ENCODE measurements around the gene ANKRD60.

Gene ANKRD60

DNA sequence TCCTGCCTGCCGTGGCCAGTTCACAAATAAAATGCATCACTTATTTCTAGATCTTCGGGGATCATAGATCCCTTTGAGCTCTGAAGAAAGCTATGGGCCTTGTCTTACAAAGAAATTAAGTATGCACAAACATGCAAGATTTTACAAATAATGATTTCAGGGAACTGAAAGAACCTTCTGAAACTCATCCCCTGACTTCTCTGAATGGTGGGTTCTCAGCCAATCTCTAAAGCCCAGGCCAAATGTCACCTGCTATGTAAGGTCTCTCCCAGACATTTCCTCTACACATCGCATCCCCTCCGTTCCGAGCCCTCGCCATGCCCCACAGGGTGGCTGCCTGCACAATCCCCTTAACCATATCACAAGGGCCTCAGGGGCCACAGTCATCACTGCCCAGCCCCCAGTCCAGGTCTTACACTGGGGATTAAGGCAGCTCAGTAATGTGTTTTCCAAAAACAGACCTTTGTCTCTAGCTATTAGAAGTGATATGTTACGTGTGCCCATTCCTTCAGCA lies 16.1 kb upstream of the ANKRD60 start:
- no peak for DNase-seq

DNA sequence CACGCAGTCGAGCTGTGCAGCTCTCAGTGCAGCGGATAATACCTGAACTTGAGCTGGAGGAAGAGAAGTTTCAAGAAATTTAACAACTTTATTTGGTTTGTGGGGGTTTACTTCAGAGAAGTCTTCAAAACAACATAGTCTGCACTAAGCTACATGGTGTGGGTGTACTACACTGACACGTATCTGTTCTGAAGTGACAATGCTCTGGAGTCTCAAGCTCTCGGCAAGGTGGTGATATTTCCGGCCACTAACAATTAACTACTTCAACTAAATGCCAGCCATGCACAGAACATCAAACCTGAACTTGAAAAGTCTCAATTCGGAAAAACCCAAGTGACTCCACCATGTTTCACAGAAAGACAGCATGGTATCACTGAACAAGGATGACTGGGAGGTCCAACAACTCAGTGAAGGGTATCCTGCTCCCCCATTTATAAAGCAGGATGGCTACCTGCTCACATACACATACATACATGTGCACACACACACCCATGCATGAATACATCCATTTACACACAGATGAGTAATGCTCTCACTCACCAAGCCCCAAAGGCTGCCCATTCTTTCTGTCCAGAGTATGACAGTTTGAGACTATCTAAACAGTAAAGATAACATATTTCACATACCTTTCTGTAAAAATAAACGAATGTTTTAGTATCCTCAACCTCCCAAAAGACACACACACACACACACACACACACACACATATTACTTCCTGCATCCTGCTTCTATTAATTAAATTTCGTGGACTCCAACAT lies 15.4 kb upstream of the ANKRD60 start:
- no peak for DNase-seq

DNA sequence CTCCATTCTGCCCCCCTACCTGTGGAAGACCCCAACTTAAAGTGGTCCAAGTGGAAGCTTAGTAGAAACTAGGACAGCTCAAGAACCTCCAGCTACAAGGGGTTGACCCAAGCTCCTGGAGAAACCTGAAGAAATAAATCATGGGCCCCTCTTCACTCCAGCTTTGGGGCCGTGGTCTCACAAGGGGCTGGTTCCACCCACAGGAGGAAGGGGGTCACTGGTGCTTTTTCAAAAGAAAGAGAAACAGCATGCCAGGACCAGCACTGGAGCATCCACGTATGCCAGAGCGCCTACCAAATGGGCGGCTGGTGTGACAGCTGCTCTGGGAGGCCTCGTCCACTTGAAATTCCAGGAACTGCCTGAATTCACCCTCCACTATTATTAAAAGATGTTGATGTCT lies 14.4 kb upstream of the ANKRD60 start:
- no peak for DNase-seq

DNA sequence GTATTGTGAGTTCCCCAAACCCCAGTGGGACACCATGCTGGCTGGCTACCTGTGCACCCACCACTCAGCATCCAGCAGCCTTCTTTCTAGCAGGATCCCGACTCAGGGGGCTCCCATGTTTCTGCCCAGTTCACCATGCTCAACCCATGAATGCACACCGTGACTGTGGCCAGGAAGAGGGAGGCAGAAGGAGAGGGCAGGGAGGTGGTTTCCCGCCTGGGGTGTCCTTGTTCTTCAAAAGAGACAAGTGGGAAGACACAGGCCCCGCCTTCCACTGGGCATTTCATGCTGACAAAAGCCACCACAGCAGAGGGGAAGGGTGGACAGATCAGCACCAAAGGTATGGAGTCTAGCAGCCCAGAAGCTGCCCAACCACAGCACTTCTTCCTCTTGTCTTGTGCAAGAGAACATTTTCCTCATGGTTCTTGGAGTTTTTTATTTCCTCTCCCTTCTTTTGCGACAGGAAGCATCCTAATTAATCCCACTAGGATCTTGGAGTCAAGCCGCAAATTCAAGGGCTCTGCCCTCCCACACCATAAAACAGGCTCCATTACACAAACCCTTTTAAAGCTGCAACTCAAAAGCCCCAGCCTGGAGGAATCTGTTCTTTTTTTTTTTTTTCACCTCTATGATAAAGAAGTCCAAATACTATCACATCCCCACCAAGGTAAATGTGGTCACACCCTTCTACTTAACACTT lies 13.5 kb upstream of the ANKRD60 start:
- no peak for DNase-seq

DNA sequence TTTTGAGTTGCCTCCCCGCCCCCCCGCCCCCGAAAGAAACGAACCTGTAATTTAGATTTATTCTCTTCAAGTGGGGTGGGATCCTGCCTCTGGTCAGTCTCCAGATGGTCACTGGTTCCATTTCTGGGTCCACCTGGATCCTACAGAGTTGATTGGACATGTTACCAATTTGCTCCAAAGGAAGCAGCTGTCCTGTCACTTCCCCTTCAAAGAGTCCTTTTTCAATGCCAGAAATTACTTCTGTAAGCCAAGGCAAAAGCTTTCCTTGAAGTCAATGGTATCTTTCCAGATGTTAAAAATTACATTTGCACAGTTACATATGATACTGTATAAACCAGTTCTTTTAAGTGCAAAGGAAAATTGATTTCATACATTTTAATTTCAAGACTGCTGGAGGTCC lies 12.0 kb upstream of the ANKRD60 start:
- no peak for DNase-seq

DNA sequence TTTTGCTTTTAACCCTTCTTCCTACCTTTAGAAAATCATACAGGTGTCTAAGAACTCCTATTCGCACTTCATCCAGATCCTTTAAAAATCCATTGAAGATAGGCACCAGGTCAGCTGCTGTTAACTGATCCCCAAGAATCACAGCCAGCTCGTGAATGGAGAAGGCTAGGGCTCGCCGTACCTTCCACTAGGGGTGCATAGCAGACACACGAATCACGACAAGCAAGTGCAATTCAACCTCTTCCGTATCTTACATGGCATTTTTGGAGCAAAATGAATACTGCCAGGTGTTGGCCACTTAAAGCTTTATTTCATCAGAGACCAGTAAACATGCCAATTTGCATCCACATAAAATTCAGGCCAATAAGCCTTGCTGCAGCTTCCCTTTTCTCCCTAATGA lies 10.8 kb upstream of the ANKRD60 start:
- DNase-seq = no peak

DNA sequence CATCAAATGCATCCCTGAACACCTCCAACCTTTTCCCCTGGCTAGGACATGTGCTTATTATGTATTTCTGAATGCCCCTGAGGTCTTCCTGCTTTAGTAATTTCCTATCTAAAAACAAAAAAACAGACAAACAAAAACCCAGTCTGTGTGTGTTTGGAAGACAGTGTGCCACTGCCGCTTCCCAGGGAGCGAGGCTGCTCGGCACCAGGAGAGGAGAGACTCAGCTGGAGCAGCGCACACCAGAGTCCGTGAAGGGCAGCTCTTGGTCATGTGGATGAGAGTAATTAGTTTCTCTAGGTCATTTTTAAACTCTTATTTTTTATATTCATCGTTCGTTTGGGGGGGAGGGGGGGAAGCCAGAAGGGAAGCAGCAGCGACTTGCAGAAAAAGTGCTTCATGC lies 10.0 kb upstream of the ANKRD60 start:
- no peak for DNase-seq

DNA sequence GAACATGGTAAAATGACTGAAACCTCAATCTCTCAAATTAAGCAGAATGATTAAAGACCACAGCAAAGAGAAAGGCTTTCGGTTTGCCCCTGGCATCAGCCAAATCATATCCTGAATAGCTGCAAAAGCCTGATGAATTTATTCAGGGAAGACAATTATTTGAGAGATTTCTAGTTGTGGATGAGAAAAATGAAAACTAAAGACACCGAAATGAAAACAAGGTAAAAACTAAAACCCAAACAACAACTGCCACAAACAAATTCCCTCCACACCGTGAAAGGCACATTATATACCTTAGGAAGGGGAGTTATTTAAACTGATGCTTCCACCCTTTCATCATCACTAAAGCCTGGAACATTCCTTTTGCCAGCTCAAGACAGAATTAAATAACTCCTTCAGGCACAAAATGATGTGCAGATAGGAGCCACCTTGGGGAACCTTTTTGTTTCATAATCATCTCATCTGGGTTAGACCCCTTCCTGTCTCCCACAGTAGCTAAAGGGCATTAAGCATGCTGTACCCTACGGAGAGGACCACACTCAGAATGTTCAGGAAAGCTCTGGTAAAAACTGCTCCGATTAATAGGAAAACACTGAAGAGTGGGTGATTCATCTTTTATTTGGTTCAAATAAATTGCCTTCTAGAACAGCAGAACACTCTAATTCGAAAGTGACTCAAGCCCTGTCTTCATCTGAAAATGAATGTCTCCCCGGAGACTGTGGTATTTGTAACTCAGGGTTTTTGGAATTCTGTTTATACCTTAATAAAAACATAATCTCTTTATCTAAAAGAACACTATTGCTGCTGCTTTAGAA lies 9.1 kb upstream of the ANKRD60 start:
- no peak for DNase-seq

DNA sequence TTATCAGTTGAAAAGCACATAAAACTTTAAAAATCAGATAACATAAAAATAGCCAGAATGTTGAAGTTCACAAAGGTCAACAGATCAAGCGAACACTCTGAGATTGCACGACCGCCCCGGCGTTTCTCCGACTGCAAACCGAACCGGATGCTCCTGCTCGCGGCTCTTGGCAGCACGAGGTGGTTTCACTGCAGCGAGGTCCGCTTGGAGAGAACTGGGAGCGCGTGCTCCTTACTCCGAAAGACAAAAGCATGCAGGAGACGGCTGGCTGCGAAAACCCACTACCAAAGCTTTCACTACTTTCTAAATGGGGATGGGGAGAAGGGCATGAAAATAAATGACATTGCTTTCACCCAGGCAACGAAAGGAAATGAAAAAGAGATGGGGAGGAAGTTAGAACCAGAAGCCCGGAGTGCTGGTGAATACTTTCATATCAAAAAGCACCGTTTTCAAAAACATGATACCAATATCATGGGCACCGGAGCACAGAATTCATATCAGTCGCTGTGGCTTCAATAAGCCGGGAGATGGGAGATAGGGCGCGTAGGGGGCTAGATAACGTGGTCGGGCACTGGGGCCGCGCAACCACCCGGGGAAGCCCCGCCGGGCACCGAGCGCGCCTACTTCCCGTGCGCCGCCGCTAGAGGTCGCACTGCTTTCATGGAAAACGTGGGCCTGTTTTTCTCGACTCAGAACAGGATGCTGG lies 8.3 kb upstream of the ANKRD60 start:
- DNase-seq = peak; percentile 94

DNA sequence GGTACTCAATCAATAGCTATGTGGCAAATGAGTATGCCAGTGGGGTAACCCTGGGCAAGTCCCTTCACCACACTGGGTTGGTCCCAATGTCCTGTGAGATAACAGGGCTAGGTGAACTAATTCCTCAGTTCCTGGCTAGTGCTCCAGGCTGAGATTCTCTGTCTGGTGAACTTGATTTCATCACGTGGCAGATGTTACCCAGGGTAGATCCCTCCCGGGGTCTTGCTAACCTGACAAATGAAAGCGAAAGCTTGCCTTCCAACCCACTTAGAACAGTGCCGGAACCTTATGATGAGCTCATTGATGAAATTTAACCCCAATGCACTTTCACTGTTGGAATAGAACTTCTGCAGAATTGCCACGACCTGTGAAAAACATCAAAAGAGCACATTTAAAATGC lies 6.6 kb upstream of the ANKRD60 start:
- no peak for DNase-seq

DNA sequence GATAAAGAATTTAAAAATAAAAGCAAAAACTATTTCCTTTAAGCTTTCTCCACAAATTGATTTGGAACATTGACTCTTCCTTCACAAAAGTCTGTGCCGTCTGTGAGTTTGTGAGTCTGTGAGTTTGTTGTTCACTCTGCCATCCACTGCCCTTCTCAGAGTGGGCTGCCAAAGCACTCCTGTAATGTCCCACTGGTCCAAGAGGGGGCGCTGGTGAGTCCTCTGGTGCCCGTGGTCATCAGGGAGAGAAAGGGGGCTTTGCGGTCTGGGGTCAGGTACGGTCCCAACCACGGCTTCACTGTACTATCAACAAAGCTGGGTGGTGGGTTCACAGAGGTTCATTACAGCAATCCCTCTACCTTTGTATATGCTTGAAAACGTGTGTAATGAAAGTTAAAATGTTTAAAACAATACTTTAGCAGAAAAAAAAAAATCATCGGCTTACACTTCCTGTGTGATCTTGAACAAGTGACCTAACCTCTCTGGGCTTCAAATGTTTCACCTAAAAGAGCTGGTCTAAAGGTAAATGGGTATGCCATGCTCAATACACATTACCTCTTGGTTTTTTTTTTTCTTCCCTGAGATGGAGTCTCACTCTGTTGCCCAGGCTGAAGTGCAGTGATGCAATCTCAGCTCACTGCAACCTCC lies 5.6 kb upstream of the ANKRD60 start:
- peak; percentile 83 for DNase-seq

DNA sequence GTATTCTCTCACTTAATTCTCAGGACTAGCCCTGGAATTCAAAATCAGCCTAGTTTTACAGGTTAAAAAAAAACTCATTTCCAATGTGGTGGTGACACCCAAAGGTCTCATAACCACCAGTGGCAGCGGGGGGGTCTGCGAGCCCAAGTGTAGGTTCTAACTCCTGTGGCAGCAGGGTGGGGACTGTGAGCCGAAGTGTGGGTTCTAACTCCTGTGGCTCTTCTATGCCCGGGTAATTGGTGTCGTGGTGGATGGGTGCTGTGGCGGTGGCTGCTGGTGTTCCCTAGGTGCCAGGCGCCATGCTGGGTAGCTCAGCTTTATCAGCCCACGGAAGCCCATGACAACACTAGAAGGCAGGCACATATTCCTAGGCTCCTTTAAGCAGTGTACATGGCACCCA lies 4.9 kb upstream of the ANKRD60 start:
- DNase-seq = no peak

DNA sequence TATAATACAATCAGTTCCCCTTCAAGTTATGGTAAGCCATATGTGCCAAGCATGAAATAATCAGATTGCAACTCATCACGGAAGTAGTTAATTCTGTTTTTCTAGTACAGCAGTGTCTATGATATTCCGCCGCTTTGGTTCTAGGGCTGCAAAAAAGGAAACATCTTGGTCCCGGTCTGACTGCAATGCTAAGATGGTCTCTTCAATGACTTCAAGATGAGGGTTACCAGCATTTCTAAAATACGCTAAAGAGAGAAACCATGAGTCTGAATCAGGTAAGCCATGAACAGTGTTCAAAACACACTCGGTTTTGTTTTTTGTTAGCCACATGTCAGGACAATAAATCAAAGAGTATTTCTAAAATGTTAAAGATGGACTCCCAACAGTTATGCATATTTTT lies 3.2 kb upstream of the ANKRD60 start:
- no peak for DNase-seq

DNA sequence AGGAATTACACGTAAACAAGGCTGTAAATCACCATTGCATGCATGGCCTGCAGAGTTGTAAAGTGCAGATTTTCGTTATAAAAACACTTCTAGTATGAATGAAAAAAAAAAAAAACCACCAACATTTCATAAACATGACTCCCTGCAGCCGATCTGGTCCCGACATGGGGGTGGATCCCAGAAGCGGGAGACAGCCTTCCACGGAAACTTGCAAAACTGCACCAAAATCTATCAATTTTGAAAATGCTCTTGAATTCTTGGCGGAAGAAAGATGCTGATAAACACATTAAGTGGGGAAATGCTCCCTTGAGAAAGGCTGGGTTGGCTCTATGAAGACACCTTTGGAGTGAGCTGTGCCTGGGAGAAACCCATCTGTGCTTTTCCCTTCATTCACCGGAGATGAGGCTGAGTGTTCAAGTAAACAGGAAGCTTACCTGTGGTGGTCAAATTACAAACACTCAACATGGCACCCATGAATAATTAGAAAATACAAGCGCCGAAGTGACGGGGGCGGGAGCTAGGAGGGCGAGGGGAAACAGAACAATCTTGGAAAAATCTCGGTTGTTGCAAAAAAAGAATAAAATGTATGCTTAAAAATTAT lies 845 bp upstream of the ANKRD60 start:
- no peak for DNase-seq

DNA sequence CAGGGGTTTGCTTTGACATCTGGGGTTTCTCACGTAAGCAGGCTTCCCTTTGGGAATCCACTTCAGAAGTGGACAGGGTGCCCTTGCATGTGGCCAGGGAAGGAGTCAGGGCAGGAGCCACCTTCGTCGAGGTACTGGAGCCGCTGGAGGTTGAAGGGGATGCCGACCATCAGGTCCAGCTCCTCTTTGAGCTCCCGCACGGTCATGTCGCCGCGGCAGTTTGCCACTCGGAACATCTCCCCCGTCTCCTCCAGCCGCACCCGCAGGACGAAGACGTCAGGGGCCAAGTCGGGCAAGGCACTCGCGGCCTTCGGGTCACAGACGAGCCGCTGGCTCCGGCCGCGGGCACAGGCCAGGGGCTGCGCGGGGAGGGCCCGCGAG lies 360 bp downstream of the ANKRD60 start:
- DNase-seq = no peak

DNA sequence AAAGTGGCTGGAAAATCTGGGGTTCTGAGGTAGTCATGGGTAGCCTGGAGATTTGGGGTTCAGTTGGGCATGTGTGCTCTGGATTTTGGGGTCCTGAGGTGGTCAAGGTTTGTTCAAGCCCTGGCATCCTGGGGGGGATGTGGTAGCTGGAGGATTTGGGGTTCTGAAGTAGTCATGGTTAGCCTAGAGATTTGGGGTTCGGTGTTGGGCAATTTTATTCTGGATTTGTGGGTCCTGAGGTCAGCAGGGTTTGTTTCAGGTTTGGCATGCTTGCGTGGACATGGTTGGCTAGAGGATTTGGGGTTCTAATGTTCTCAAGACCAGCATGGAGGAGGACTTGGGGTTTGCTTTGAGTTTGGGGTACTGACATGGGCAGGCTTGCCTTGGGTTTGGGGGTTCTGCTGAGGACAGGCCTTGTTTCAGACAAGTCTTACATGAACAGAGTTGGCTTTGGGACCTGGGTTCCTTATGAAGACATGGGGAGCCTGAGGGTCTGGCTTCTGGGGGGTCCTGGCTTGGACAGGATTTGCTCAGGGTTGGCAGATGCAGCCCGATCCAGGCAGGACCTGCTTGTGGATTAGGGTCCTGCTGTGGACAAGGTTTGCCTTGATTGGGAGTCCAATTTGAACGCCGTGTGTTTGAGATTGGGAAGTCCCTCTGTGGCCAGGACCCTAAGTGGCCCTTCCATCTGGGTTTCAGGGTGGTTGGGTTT lies 906 bp downstream of the ANKRD60 start:
- DNase-seq = no peak

DNA sequence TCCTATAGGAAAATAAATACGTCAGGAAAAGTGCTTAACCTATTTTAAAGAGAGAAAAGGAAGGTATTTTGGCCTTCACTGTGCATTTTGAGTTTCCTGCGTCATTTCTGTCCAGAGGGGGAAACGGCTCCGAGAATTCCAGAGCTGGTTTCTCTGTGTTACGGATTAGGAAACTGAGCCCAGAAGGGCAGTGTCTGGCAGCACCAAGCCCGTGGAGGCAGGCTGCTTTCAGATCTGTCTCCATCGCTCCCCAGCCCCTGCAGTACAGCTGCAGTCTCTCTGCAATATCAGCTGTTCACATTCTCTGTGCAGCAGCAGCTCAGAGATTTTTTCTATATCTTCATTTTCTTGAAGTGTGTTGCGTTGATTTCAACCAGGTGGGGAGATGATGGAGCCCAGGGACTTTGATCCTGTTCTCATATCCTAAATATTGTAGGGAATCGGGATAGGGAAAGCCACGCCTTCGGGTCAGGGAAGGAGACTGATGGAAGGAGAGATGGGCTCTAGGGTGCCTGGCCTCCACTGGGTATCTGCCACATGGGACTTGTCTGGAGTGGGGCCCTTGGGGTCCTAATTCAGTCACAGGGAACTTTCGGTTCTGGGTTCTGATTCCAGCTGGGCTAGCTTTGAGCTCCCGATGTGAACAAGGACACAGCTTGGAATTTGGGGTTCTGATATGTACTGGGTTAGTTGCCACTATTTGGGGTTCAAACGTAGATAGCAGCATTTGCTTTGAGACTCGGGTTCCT lies 2.8 kb downstream of the ANKRD60 start:
- no peak for DNase-seq

DNA sequence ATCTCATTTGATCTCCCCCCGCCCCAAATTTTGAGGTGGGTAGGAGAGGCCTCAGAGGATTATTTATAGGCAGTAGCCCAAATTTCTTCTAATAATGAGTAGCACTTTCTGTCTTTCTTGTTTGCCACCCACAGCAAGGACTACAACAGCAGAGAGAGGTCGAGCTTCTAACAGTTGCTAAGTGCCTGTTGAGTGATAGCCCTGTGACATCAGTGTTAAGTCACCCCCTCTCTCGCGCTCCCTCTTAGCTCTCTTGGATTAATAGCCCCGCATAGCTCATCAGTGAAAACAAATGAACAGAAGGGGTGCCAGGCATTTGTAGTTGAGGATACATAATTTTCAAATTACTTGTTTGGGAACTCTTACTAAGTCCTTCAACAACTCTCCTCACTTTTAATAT lies 3.5 kb downstream of the ANKRD60 start:
- DNase-seq = no peak

DNA sequence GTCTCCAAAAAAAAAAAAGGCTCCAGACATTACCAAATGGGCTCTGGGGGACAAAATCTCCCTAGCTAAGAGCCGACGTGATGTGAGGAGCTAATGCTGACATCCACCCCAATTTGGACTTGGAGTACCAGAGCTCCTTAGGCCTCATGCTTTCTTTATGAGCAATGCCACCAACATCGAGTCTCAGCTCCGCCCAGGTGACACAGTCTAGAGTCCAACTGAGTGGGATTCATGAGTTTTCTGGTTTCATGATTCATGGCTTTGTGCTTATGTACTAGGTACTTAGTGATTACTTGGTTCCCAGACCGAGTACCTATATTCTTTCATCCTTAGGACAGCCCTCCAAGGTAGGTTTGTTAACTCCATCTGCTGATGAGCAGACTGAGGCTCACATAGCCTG lies 4.4 kb downstream of the ANKRD60 start:
- DNase-seq = no peak

DNA sequence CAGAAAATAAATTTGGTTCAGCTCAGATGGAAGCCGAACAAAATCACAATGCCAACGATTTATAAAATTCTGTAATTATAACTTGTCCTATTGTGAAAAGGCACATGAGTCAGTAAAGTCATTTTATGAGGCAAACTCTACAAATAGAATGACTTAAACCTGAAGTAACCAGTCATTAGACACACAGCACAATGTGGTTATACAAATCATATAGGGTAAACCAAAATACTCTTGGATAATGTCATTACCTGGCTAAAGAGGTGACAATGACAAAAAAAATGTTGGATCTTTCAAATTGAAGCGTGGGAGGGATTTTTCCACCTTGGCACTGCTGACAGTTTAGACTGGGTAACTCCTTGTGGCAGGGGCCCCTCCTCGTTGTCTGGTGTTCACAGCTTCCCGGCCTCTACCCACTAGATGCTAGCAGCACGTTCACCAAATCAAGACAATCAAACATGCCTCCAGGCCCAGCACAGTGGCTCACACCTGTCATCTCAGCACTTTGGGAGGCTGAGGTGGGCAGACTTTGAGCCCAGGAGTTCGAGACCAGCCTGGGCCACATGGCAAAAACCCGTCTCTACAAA lies 5.0 kb downstream of the ANKRD60 start:
- no peak for DNase-seq

Measured in activated effector memory CD4-positive, alpha-beta T cell treated with anti-CD3 and anti-CD28 coated beads, Interleukin-2, amount 50 U/mL, for 16 hours (primary cell).